22Rv1 (cell line): Measurements from ENCODE around the gene PRDM16.

ENCODE experiments used
- ZFX ChIP-seq: fragments of 450-650 bp; IDR thresholded peaks from 2 replicates; pipeline ENCODE4 v1.6.1; 2017; ENCODE audit warnings: antibody characterized with exemption, borderline replicate concordance
- TF ChIP-seq, protein P1 (sequence below): fragments of 450-650 bp; IDR thresholded peaks from 2 replicates; pipeline ENCODE4 v1.5.1; 2017; ENCODE audit warnings: mild to moderate bottlenecking

DNA sequence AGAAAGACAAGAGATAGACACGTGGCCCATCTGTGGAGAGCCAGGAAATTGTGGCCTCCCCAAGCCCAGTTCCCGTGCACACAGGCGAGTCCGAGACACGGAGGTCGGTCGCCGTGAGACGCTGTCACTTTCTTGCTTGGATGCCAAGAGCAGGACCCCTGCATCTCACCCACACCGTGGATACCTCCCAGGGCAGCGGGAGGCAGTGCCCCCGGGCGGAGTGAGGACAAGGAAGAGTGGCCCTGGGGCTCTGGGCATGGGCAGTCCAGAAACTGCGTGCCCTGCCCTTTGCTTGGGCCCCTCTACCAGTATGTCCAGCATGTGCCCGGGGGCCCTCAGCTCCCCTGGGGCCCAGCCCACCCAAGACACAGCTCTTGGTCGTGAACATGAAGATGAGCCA, 360.8 kb downstream of the PRDM16 start:
- TF ChIP-seq, protein P1, sequence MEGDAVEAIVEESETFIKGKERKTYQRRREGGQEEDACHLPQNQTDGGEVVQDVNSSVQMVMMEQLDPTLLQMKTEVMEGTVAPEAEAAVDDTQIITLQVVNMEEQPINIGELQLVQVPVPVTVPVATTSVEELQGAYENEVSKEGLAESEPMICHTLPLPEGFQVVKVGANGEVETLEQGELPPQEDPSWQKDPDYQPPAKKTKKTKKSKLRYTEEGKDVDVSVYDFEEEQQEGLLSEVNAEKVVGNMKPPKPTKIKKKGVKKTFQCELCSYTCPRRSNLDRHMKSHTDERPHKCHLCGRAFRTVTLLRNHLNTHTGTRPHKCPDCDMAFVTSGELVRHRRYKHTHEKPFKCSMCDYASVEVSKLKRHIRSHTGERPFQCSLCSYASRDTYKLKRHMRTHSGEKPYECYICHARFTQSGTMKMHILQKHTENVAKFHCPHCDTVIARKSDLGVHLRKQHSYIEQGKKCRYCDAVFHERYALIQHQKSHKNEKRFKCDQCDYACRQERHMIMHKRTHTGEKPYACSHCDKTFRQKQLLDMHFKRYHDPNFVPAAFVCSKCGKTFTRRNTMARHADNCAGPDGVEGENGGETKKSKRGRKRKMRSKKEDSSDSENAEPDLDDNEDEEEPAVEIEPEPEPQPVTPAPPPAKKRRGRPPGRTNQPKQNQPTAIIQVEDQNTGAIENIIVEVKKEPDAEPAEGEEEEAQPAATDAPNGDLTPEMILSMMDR: no peak
- no peak for TF ChIP-seq ZFX
